22Rv1 (cell line): ENCODE data around the gene RDH14.

Experiments used
- H3K27ac ChIP-seq: fragments of 450-650 bp; 2 replicates; pipeline ENCODE4 v1.5.1; 2017
- CTCF ChIP-seq: fragments of 450-650 bp; IDR thresholded peaks from 2 replicates; pipeline ENCODE4 v1.5.1; 2017; ENCODE audit warnings: mild to moderate bottlenecking
- ZFX ChIP-seq: fragments of 450-650 bp; IDR thresholded peaks from 2 replicates; pipeline ENCODE4 v1.6.1; 2017; ENCODE audit warnings: antibody characterized with exemption, borderline replicate concordance

The RDH14 gene

GRCh38 chr2:18578033-18578432 is 17.6 kb upstream of the RDH14 start:
- H3K27ac ChIP-seq = no peak overlapping the region
- TF ChIP-seq CTCF = no peak
- TF ChIP-seq ZFX = no peak

GRCh38 chr2:18566145-18566769 is 5.8 kb upstream of the RDH14 start:
- H3K27ac ChIP-seq = no peak overlapping the region
- TF ChIP-seq CTCF = no peak
- no peak for TF ChIP-seq ZFX

DNA sequence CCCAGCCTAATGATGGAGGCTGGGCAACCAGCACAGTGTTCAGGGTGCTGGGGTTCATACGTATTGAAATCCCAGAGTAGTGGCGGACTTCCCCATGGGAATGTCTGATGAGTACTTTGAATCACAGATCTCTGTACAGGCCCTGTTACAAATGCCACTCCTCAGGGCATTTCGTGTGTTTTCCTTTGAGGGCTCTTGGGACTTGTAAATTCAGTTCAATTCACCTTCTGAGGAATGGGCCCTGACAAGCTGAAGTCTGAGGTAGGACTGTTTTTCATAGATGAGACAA is 288 bp upstream of the RDH14 start:
- TF ChIP-seq ZFX = no peak
- TF ChIP-seq CTCF = no peak
- H3K27ac ChIP-seq = peak overlapping the region; percentile 75

- no peak for TF ChIP-seq ZFX
- no peak for TF ChIP-seq CTCF
Measured at GRCh38 chr2:18559531-18560030, 872 bp downstream of the RDH14 start.

GRCh38 chr2:18558458-18558857 is 2.0 kb downstream of the RDH14 start:
- no peak overlapping the region for H3K27ac ChIP-seq
- TF ChIP-seq CTCF (no peak), ZFX (no peak)

More at GRCh38 chr2:18559531-18560030, 872 bp downstream of the RDH14 start:
- H3K27ac ChIP-seq = peak overlapping the region; percentile 75

DNA sequence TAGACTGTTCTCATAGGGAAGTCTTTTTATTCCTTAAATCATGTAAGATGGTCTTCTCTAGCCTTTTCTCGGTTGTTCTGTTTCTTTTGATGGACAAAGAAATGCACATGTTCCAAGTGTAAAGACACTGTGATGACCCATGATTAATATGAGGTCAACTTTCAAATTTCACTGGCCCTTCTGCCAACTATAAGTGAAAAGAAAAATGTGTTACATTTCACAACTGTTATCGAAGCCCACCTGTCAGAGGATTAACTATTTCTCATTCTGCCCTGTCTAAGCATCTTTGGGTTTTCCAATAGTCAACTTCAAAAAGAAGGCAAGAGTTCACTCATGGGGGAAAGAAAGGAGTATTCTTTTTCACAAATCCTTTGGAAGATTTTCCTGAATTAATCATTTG is 3.3 kb downstream of the RDH14 start:
- no peak overlapping the region for H3K27ac ChIP-seq
- TF ChIP-seq ZFX (no peak), CTCF (no peak)

- no peak overlapping the region for H3K27ac ChIP-seq
- TF ChIP-seq ZFX (no peak), CTCF (no peak)
Measured at GRCh38 chr2:18552351-18553077, 7.9 kb downstream of the RDH14 start.
